Smooth muscle cell of bladder (primary cell): Measurements from ENCODE around the gene SLC16A7. TPM values are rescaled to one million over a fixed set of nuclear protein-coding genes. Genes with fewer than 3 reads are reported as not detected.

Experiments used
- total RNA-seq: library from RNA; depleted of rRNA; stranded (reverse); fragments of >200 nt; gene quantifications from 2 replicates; pipeline ENCODE4 v1.2.3, GENCODE V29; 2014

The SLC16A7 gene, protein sequence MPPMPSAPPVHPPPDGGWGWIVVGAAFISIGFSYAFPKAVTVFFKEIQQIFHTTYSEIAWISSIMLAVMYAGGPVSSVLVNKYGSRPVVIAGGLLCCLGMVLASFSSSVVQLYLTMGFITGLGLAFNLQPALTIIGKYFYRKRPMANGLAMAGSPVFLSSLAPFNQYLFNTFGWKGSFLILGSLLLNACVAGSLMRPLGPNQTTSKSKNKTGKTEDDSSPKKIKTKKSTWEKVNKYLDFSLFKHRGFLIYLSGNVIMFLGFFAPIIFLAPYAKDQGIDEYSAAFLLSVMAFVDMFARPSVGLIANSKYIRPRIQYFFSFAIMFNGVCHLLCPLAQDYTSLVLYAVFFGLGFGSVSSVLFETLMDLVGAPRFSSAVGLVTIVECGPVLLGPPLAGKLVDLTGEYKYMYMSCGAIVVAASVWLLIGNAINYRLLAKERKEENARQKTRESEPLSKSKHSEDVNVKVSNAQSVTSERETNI
- 42.3 and 48.8 TPM in 2 replicates for total RNA-seq

DNA sequence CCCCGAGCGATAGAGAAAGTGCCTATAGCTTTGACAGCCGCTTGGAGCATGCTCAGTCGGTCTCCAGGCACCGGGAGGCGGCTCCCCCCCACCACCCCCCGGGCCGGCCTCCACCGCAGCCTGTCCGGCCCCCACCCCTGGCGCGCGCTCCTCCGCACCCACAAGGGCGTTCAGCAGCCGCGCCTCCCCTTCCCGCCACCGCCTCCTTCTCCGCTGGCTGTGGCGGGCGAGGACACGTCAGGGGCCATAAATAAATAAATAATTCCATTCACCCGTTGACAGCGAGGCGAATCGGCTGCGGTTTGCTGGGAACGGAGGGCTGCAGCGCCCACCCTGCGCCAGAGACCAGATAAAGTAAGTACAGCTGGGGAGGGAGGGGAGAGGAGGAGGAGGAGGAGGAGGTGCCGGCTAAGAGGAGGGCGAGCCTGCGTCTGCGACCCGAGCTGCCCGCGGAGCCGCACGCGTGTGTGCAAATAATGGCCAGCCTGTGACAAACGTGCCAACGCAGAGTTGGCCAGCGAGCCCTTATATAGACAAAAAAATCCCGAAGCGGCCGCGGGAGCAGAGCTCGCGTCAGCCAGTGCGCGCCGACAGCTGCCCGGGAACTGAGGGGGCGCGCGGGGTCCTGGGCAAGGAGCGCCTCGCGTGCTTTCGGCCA is at the start of gene SLC16A7:
Gene SLC16A7 (plus strand): TSS at position 147 of the 658 bp plus-strand sequence. CDS start 108,773 bp downstream, outside the sequence.

